MCF 10A (cell line): ENCODE results near the gene S1PR5. TPM values are rescaled to one million over a fixed set of nuclear protein-coding genes. Genes with fewer than 3 reads are reported as not detected.
A peak's percentile ranks its signal among the peaks of the same experiment; 100 is the strongest.

Experiments
- BruUV-seq: library from RNA; stranded (reverse); fragments of 400-500 nt; replicated peaks from 2 replicates; lab custom pipeline; 2021; lab: Mats Ljungman, UMichigan
- CTCF ChIA-PET: fragments of 300-600 bp; sonication (Branson Sonifier 250); formaldehyde crosslinking; extraction: SDS; loops from one replicate; lab custom pipeline; 2021; ENCODE audit warnings: antibody characterized with exemption, inconsistent platforms; lab: Yijun Ruan, JAX
- POLR2A ChIA-PET: fragments of 300-600, 350-650 bp; sonication (Branson Sonifier 250); formaldehyde crosslinking; extraction: SDS; loops from one replicate; lab custom pipeline; 2020; ENCODE audit warnings: antibody characterized with exemption, inconsistent platforms; lab: Yijun Ruan, JAX
- DNase-seq: peaks from one replicate; pipeline ENCODE4 v3.0.0-alpha.2; 2018; ENCODE audit not compliant: unreplicated experiment
- H3K27ac Mint-ChIP-seq: one replicate; pipeline ENCODE4 v1.8.0; 2022; ENCODE audit warnings: mild to moderate bottlenecking, low read depth, mixed read lengths; ENCODE audit not compliant: unreplicated experiment
- H3K27me3 Mint-ChIP-seq: one replicate; pipeline ENCODE4 v1.8.0; 2022; ENCODE audit warnings: mixed read lengths; ENCODE audit not compliant: insufficient read depth, unreplicated experiment
- H3K36me3 Mint-ChIP-seq: one replicate; pipeline ENCODE4 v1.8.0; 2022; ENCODE audit warnings: mild to moderate bottlenecking, moderate library complexity, mixed read lengths; ENCODE audit not compliant: insufficient read depth, unreplicated experiment
- H3K4me1 Mint-ChIP-seq: one replicate; pipeline ENCODE4 v1.8.0; 2022; ENCODE audit warnings: mixed read lengths; ENCODE audit not compliant: insufficient read depth, unreplicated experiment
- H3K4me3 Mint-ChIP-seq: one replicate; pipeline ENCODE4 v1.8.0; 2022; ENCODE audit warnings: mild to moderate bottlenecking, moderate library complexity, mixed read lengths; ENCODE audit not compliant: unreplicated experiment
- H3K9me3 Mint-ChIP-seq: one replicate; pipeline ENCODE4 v1.8.0; 2022; ENCODE audit warnings: mixed read lengths; ENCODE audit not compliant: unreplicated experiment
- CTCF ChIP-seq: fragments of 200-600 bp; IDR thresholded peaks from one replicate; pipeline ENCODE4 v1.8.0; 2022; ENCODE audit warnings: antibody characterized with exemption, mild to moderate bottlenecking; ENCODE audit not compliant: unreplicated experiment
- intact Hi-C: fragments of 100-400 bp; cut with micrococcal nuclease; formaldehyde crosslinking; loops from 2 replicates; pipeline ENCODE4 v1.14.1; 2022
- total RNA-seq: library from RNA; stranded (reverse); gene quantifications from 2 replicates; pipeline ENCODE4 v1.2.3, GENCODE V29; 2022

The S1PR5 gene
- total RNA-seq, 1 experiment from 2014 or later = not detected

- intact Hi-C loops = no loop called here
- DNase-seq = no peak
- Mint-ChIP-seq H3K9me3 (no peaks in the 10 kb centered on the region), H3K4me1 (no peaks in the 10 kb centered on the region), H3K4me3 (no peak overlapping the region), H3K27ac (no peak overlapping the region), H3K36me3 (peaks cover 99% of the 10 kb centered on the region), H3K27me3 (no peaks in the 10 kb centered on the region)
- ChIA-PET CTCF (interaction anchor here (0.6 to 2.2 kb wide), 7 partner anchors 8 to 126 kb away, joined by 3 to 16 read pairs (median 3); no protein-coding TSS in a partner anchor), POLR2A (no interaction called here)
- no peak for TF ChIP-seq CTCF
- no TSS peak for BruUV-seq
Measured at GRCh38 chr19:10491472-10492047, 25.7 kb downstream of the S1PR5 start.

- H3K36me3 Mint-ChIP-seq = peaks cover 73% of the 10 kb centered on the region
- H3K4me3 Mint-ChIP-seq = no peak overlapping the region
- DNase-seq = no peak
- H3K27me3 Mint-ChIP-seq = no peaks in the 10 kb centered on the region
- no peak overlapping the region for H3K27ac Mint-ChIP-seq
- intact Hi-C loops = no loop called here
- no peaks in the 10 kb centered on the region for H3K4me1 Mint-ChIP-seq
- POLR2A ChIA-PET = interaction anchor here (0.6 to 0.7 kb wide), 2 partner anchors 85 to 349 kb away, joined by 3 read pairs; no protein-coding TSS in a partner anchor
- no peaks in the 10 kb centered on the region for H3K9me3 Mint-ChIP-seq
- BruUV-seq = no TSS peak
- CTCF ChIA-PET = interaction anchor here (1.0 to 1.2 kb wide), 2 partner anchors 65 to 86 kb away, joined by 3 read pairs; no protein-coding TSS in a partner anchor
- no peak for TF ChIP-seq CTCF
Measured at GRCh38 chr19:10486551-10486950, 30.7 kb downstream of the S1PR5 start.

- peak; percentile 30 for TF ChIP-seq CTCF
- ChIA-PET CTCF (interaction anchor here (0.6 kb wide), 1 partner anchor 257 kb away, joined by 5 read pairs; no protein-coding TSS in a partner anchor), POLR2A (no interaction called here)
- BruUV-seq = no TSS peak
- peaks cover 6% of the 10 kb centered on the region for H3K4me1 Mint-ChIP-seq
- H3K27ac Mint-ChIP-seq = no peak overlapping the region
- intact Hi-C loops = loop anchor here (10.0 kb wide), 1 partner anchor 216 kb away; no protein-coding TSS in a partner anchor
- DNase-seq = peak; percentile 17
- peaks cover under 1% of the 10 kb centered on the region for H3K36me3 Mint-ChIP-seq
- no peaks in the 10 kb centered on the region for H3K27me3 Mint-ChIP-seq
- no peaks in the 10 kb centered on the region for H3K9me3 Mint-ChIP-seq
- H3K4me3 Mint-ChIP-seq = no peak overlapping the region
Measured at GRCh38 chr19:10478903-10479384, 38.3 kb downstream of the S1PR5 start.

DNA sequence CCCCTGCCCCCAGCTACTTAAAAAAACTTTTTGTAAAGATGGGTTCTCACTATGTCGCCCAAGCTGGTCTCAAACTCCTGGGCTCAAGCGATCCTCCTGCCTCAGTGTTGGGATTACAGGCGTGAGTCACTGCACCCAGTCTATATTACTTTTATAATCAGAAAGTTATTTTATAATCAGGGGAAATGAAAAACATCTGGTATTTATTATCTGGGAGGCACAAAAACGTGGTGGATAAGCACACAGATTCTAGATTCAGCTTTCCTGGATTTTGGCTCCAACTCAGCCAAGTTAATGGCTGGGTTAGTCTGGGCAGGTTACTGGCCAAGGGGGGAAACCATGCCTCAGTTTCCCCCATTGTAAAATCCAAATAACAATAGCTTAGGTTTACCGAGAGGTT is 38.8 kb downstream of the S1PR5 start:
- DNase-seq = no peak
- BruUV-seq = no TSS peak
- Mint-ChIP-seq H3K27ac (no peak overlapping the region), H3K36me3 (no peaks in the 10 kb centered on the region), H3K27me3 (no peaks in the 10 kb centered on the region), H3K9me3 (no peaks in the 10 kb centered on the region), H3K4me3 (no peak overlapping the region), H3K4me1 (peaks cover 6% of the 10 kb centered on the region)
- intact Hi-C loops = loop anchor here (10.0 kb wide), 1 partner anchor 216 kb away; no protein-coding TSS in a partner anchor
- CTCF ChIA-PET = interaction anchor here (0.6 kb wide), 1 partner anchor 256 kb away, joined by 5 read pairs; no protein-coding TSS in a partner anchor
- no peak for TF ChIP-seq CTCF
- POLR2A ChIA-PET = no interaction called here
